Transverse colon (tissue), 4 donors: Measurements from ENCODE around the gene RFTN1. TPM values are rescaled to one million over a fixed set of nuclear protein-coding genes. Genes with fewer than 3 reads are reported as not detected.

Experiments
- DNase-seq: peaks from one replicate; pipeline ENCODE4 v3.0.0-alpha.2; 2019
- H3K27ac ChIP-seq, 4 donors: fragments of 200-600 bp; sonication (generic); 2 replicates each; pipeline ENCODE4 v1.5.1; 2016 to 2018; ENCODE audit warnings: inconsistent platforms in 4 of 4
- H3K27me3 ChIP-seq: fragments of 200-600 bp; sonication (generic); 2 replicates; pipeline ENCODE4 v1.5.1; 2017; ENCODE audit warnings: inconsistent platforms
- H3K36me3 ChIP-seq, 4 donors: fragments of 200-600 bp; sonication (generic); 2 replicates each; pipeline ENCODE4 v1.5.1; 2017 to 2019; ENCODE audit warnings: inconsistent platforms in 4 of 4
- H3K4me1 ChIP-seq, 4 donors: fragments of 200-600 bp; sonication (generic); 2 replicates each; pipeline ENCODE4 v1.5.1; 2017 to 2020; ENCODE audit warnings: inconsistent platforms in 4 of 4
- H3K4me3 ChIP-seq, 4 donors: fragments of 200-600 bp; sonication (generic); 1 replicate in 1 of 4; 2 replicates in 3 of 4; pipeline versions ENCODE4 v1.5.1 to v1.6.1; 2017 to 2019; ENCODE audit warnings: inconsistent platforms in 4 of 4
- H3K9me3 ChIP-seq, 2 donors: fragments of 200-600 bp; sonication (generic); 2 replicates each; pipeline ENCODE4 v1.5.1; 2017 to 2019; ENCODE audit warnings: inconsistent platforms in 2 of 2
- CTCF ChIP-seq, 5 experiments: fragments of 200-600 bp in 3 of 5; fragments of 450-650 bp in 2 of 5; sonication (generic) in 3 of 5; IDR thresholded peaks; 1 replicate in 2 of 5; 2 replicates in 3 of 5; pipeline ENCODE4 v1.5.1; 2016 to 2017; ENCODE audit warnings: antibody characterized with exemption in 5 of 5, inconsistent platforms in 3 of 5, mild to moderate bottlenecking in 2 of 5, moderate library complexity in 1 of 5
- EP300 ChIP-seq: sonication (generic); formaldehyde crosslinking; IDR thresholded peaks from one replicate; pipeline ENCODE4 v1.6.1; 2017; ENCODE audit warnings: antibody characterized with exemption, low read depth
- POLR2A ChIP-seq: fragments of 450-650 bp; IDR thresholded peaks from one replicate; pipeline ENCODE4 v1.6.1; 2016; ENCODE audit warnings: antibody characterized with exemption, mild to moderate bottlenecking, moderate library complexity
- POLR2AphosphoS5 ChIP-seq, 3 donors: sonication (generic); formaldehyde crosslinking; IDR thresholded peaks; one replicate each; pipeline ENCODE4 v1.6.1; 2016; ENCODE audit warnings: antibody characterized with exemption in 3 of 3
- WGBS, 2 donors: methylation state at CpG; one replicate each; pipeline ENCODE4 v1.1.5; 2018; ENCODE audit warnings: low coverage in 1 of 2; 5-methylcytosine and 5-hydroxymethylcytosine counted together
- in situ Hi-C, 4 donors: fragments of 200-750 bp; cut with MboI; loops; one replicate each; pipeline versions ENCODE4 v1.15.0 to v1.15.1; 2017; ENCODE audit warnings: low sequenced_read_pairs in 3 of 4, low pct_ligation_motif_present in 1 of 4, low pct_unique_long_range_greater_than_20kb in 1 of 4
- intact Hi-C: fragments of 100-400 bp; cut with DNase I; formaldehyde crosslinking; loops from one replicate; pipeline ENCODE4 v1.15.1; 2023; ENCODE audit warnings: low total_unique reads
- total RNA-seq, 4 donors: library from RNA; depleted of rRNA; stranded (reverse); fragments of >200 nt; gene quantifications; one replicate each; pipeline ENCODE4 v1.1.0, GENCODE V29; 2016

RFTN1 gene
- total RNA-seq, 4 donors from 2014 or later = 6.7 to 25.7 (median 15.7) TPM

DNA sequence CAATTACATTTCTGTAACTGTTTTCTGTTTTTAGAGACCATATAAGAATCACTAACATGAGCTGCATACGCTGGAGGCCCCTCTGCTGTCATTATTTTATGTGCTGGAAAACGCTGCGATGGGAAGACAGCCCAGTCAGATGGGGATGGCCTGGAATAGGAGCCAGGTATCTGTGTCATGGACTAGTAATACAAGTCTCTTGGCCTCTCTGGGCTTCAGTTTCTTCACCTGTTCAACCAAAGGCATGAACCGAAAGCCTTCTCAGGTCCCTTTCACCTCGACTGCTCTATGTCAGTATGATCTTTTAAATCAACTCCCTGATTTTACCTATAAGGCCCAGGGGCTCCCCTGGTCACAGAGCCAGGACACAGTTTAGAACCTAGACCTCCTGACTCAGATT is 14.6 kb upstream of the RFTN1 start:
- peaks cover 0 to 3% of the 10 kb centered on the region in 2 donors for H3K9me3 ChIP-seq
- no peaks in the 10 kb centered on the region for H3K36me3 ChIP-seq
- no peaks in the 10 kb centered on the region for H3K27me3 ChIP-seq
- H3K27ac ChIP-seq = no peak overlapping the region
- H3K4me1 ChIP-seq = no peaks in the 10 kb centered on the region
- TF ChIP-seq EP300 (no peak), POLR2A (no peak), CTCF (IDR thresholded peaks at IDR 0.05) (no peak), POLR2AphosphoS5 (IDR thresholded peaks at IDR 0.05) (no peak)
- no peak overlapping the region for H3K4me3 ChIP-seq
- WGBS, 2 donors = 80 to 93% methylated on average over 2 to 5 of the region's 5 CpGs
- no peak for DNase-seq
- in situ Hi-C loops (loop anchor here in 1 of 4 donors (25.0 kb wide), 1 partner anchor 491 kb away; no protein-coding TSS in a partner anchor), intact Hi-C loops (no loop called here)

GRCh38 chr3:16524196-16524595 is 10.7 kb upstream of the RFTN1 start:
- 76 to 100% methylated on average over 1 to 2 of the region's 2 CpGs for WGBS, 2 donors
- intact Hi-C loops = no loop called here
- in situ Hi-C loops = no loop called here

GRCh38 chr3:16523778-16524177 is 10.3 kb upstream of the RFTN1 start:
- Histone ChIP-seq H3K27ac (no peak overlapping the region), H3K4me3 (no peak overlapping the region), H3K4me1 (no peaks in the 10 kb centered on the region), H3K9me3 (peaks cover 0 to 3% of the 10 kb centered on the region in 2 donors), H3K27me3 (no peaks in the 10 kb centered on the region), H3K36me3 (no peaks in the 10 kb centered on the region)
- 87 to 91% methylated on average over 1 to 2 of the region's 2 CpGs for WGBS, 2 donors
- intact Hi-C loops (no loop called here), in situ Hi-C loops (no loop called here)
- TF ChIP-seq EP300 = no peak
- no peak for TF ChIP-seq POLR2A
- TF ChIP-seq POLR2AphosphoS5 (IDR thresholded peaks at IDR 0.05) = no peak
- no peak for TF ChIP-seq CTCF (IDR thresholded peaks at IDR 0.05)
- DNase-seq = no peak

More at GRCh38 chr3:16524196-16524595, 10.7 kb upstream of the RFTN1 start:
- no peak for DNase-seq
- Histone ChIP-seq H3K36me3 (no peaks in the 10 kb centered on the region), H3K27me3 (no peaks in the 10 kb centered on the region), H3K4me1 (no peaks in the 10 kb centered on the region), H3K4me3 (no peak overlapping the region), H3K27ac (no peak overlapping the region), H3K9me3 (peaks cover 0 to 3% of the 10 kb centered on the region in 2 donors)
- no peak for TF ChIP-seq POLR2AphosphoS5 (IDR thresholded peaks at IDR 0.05)
- TF ChIP-seq POLR2A = no peak
- no peak for TF ChIP-seq CTCF (IDR thresholded peaks at IDR 0.05)
- no peak for TF ChIP-seq EP300

GRCh38 chr3:16522834-16523233 is 9.3 kb upstream of the RFTN1 start:
- no peaks in the 10 kb centered on the region for H3K27me3 ChIP-seq
- no peak overlapping the region for H3K4me3 ChIP-seq
- H3K27ac ChIP-seq = no peak overlapping the region
- peaks cover 0 to 3% of the 10 kb centered on the region in 2 donors for H3K9me3 ChIP-seq
- in situ Hi-C loops = no loop called here
- H3K4me1 ChIP-seq = no peaks in the 10 kb centered on the region
- no peak for TF ChIP-seq POLR2A
- TF ChIP-seq POLR2AphosphoS5 (IDR thresholded peaks at IDR 0.05) = no peak
- no peak for TF ChIP-seq EP300
- TF ChIP-seq CTCF (IDR thresholded peaks at IDR 0.05) = no peak
- intact Hi-C loops = no loop called here
- no peaks in the 10 kb centered on the region for H3K36me3 ChIP-seq
- DNase-seq = no peak
